PC-9 (cell line): ENCODE data around the gene PCSK5. TPM values are rescaled to one million over a fixed set of nuclear protein-coding genes. Genes with fewer than 3 reads are reported as not detected.

Experiments used
- BruUV-seq: library from RNA; stranded (reverse); fragments of 400-500 nt; replicated peaks from 2 replicates; lab custom pipeline; 2021; lab: Mats Ljungman, UMichigan
- CTCF ChIA-PET: fragments of 300-600 bp; sonication (Branson Sonifier 250); formaldehyde crosslinking; loops from one replicate; lab custom pipeline; 2022; ENCODE audit warnings: antibody characterized with exemption; lab: Charles Lee
- POLR2A ChIA-PET: fragments of 300-600 bp; sonication (Branson Sonifier 250); formaldehyde crosslinking; loops from one replicate; lab custom pipeline; 2022; ENCODE audit warnings: antibody characterized with exemption; ENCODE audit not compliant: unreplicated experiment; lab: Charles Lee
- DNase-seq, 2 experiments: peaks; one replicate each; pipeline versions ENCODE4 v3.0.0 to v3.0.0-alpha.2; 2015 to 2022; ENCODE audit warnings: mixed read lengths in 1 of 2
- H2AFZ ChIP-seq: fragments of 200-600 bp; sonication (generic); 2 replicates; pipeline ENCODE4 v1.8.1; 2017; ENCODE audit warnings: antibody characterized with exemption
- H3F3A ChIP-seq: fragments of 200-600 bp; sonication (generic); 2 replicates; pipeline ENCODE4 v1.8.1; 2017; ENCODE audit warnings: antibody characterized with exemption, mild to moderate bottlenecking, low read depth; ENCODE audit not compliant: insufficient read depth
- H3K27ac ChIP-seq: fragments of 200-600 bp; sonication (generic); 2 replicates; pipeline ENCODE4 v1.6.1; 2016; ENCODE audit warnings: mixed run types
- H3K27me3 ChIP-seq: fragments of 200-600 bp; sonication (generic); 2 replicates; pipeline ENCODE4 v1.6.1; 2016; ENCODE audit warnings: low read depth, mixed run types; ENCODE audit not compliant: insufficient read depth
- H3K36me3 ChIP-seq: fragments of 200-600 bp; sonication (generic); 2 replicates; pipeline ENCODE4 v1.6.1; 2016; ENCODE audit warnings: low read depth, mixed run types
- H3K4me1 ChIP-seq: fragments of 200-600 bp; sonication (generic); replicated peaks from 2 replicates; pipeline ENCODE4 v1.6.1; 2016; ENCODE audit warnings: mixed run types; ENCODE audit not compliant: insufficient read depth
- H3K4me2 ChIP-seq: fragments of 200-600 bp; sonication (generic); 2 replicates; pipeline ENCODE4 v1.6.1; 2017; ENCODE audit warnings: mixed run types
- H3K4me3 ChIP-seq: fragments of 200-600 bp; sonication (generic); 2 replicates; pipeline ENCODE4 v1.6.1; 2016; ENCODE audit warnings: mixed run types
- H3K79me2 ChIP-seq: fragments of 200-600 bp; sonication (generic); 2 replicates; pipeline ENCODE4 v1.6.1; 2017; ENCODE audit warnings: low read depth, mixed run types
- H3K9me2 ChIP-seq: fragments of 200-600 bp; sonication (generic); 2 replicates; pipeline ENCODE4 v1.8.1; 2017; ENCODE audit warnings: mild to moderate bottlenecking; ENCODE audit not compliant: insufficient read depth
- H3K9me3 ChIP-seq: fragments of 200-600 bp; sonication (generic); 2 replicates; pipeline ENCODE4 v1.8.1; 2016; ENCODE audit warnings: low read depth; ENCODE audit not compliant: insufficient read depth
- H4K20me1 ChIP-seq: fragments of 200-600 bp; sonication (generic); 2 replicates; pipeline ENCODE4 v1.8.1; 2017; ENCODE audit not compliant: insufficient read depth
- CTCF ChIP-seq: fragments of 200-600 bp; sonication (generic); conservative IDR thresholded peaks from 2 replicates; pipeline ENCODE4 v1.6.1; 2017; ENCODE audit warnings: mixed run types, antibody characterized with exemption, mild to moderate bottlenecking, moderate library complexity
- EZH2 ChIP-seq: fragments of 200-600 bp; sonication (generic); IDR thresholded peaks from 2 replicates; pipeline ENCODE4 v1.8.0; 2017; ENCODE audit warnings: antibody characterized with exemption, low read depth
- intact Hi-C: fragments of 100-400 bp; cut with micrococcal nuclease; formaldehyde crosslinking; loops from one replicate; pipeline ENCODE4 v1.10.0; 2022; ENCODE audit not compliant: unreplicated experiment
- total RNA-seq: library from RNA; stranded (reverse); gene quantifications from 2 replicates; pipeline ENCODE4 v1.2.3, GENCODE V29; 2021

PCSK5 gene
- total RNA-seq, 1 experiment from 2014 or later: 8.2 TPM

DNA sequence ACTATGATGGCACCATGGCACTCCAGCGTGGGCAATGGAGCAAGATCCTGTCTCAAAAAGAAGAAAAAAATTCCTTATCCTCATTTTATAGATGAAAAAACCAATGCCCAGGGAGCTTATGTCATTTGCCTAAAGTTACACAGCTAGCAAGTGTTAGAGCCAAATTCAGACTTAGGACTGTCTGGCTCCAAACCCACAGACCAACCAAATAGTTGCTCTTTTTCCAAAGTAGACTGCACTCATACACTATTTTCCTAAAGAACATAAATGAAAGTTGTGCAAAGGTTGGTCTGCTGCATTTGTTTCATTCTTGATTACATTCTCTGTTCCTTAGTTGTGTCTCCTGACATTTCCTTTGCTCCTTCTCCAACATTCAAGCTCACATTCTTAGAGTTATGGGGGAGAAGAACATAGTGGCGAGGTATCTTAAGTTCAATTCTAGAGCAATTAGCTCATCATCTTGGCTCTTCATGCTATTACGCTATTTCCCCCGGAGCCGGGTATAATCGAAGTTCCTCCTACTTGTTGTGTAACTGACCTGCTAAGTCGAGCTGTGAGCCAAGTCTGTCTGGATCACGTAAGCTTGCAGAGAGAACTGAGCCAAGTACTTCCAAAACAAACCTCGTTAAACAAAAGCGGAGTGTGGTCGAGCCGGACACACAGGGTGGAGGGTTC, 365.4 kb downstream of the PCSK5 start:
- intact Hi-C loops: no loop called here
- no peak for DNase-seq
- POLR2A ChIA-PET: no interaction called here

GRCh38 chr9:76257311-76257710, 366.8 kb downstream of the PCSK5 start:
- DNase-seq: no peak
- Histone ChIP-seq H3K36me3 (no peaks in the 10 kb centered on the region), H3K4me3 (no peak overlapping the region), H3K9me2 (no peaks in the 10 kb centered on the region), H3K27me3 (no peaks in the 10 kb centered on the region), H4K20me1 (no peaks in the 10 kb centered on the region), H2AFZ (no peak overlapping the region), H3K4me2 (no peak overlapping the region), H3K9me3 (no peaks in the 10 kb centered on the region), H3F3A (no peaks in the 10 kb centered on the region), H3K4me1 (no peaks in the 10 kb centered on the region), H3K79me2 (no peaks in the 10 kb centered on the region), H3K27ac (no peak overlapping the region)
- ChIA-PET POLR2A (no interaction called here), CTCF (no interaction called here)
- BruUV-seq: no TSS peak
- intact Hi-C loops: no loop called here
- no peak for TF ChIP-seq EZH2
- TF ChIP-seq CTCF: no peak

More for the DNA sequence above, 365.4 kb downstream of the PCSK5 start:
- H3K4me1 ChIP-seq: no peaks in the 10 kb centered on the region
- no peak overlapping the region for H3K27ac ChIP-seq
- CTCF ChIA-PET: no interaction called here
- no peaks in the 10 kb centered on the region for H4K20me1 ChIP-seq
- no peaks in the 10 kb centered on the region for H3K9me3 ChIP-seq
- H3K36me3 ChIP-seq: no peaks in the 10 kb centered on the region
- H3K79me2 ChIP-seq: no peaks in the 10 kb centered on the region
- H3K4me2 ChIP-seq: no peak overlapping the region
- no peak overlapping the region for H3K4me3 ChIP-seq
- no peak for TF ChIP-seq EZH2
- no peak for TF ChIP-seq CTCF
- no TSS peak for BruUV-seq
- H2AFZ ChIP-seq: no peak overlapping the region
- no peaks in the 10 kb centered on the region for H3K27me3 ChIP-seq
- H3F3A ChIP-seq: no peaks in the 10 kb centered on the region
- H3K9me2 ChIP-seq: no peaks in the 10 kb centered on the region

DNA sequence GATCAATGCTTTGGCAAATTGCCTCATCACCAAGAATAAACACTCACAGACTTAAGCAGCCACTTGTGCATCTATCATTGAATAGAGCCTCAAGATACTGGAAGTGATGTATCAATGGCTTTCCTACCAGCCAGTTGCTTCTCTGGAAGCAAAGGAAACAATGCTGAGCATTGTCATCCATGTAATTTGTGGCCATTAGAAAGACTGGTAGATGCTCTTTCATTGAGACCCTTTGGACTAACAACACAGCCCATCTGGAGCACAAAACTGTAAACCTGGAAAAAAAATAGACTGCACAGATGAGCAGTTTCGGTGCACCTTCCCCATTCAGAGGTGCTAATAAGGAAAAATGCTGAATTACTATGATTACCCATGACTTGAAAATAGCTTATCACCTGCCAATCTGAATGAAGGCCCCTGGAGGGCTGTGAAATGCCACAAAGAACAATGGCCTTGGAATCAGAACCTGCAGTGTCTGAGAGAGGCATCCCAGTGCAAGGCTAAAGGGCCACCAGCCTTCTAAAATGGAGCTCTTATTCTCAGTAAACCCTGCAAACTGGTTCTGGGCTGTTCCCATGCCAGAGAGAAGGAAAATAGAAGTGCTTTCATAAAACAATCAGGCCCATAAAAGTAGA, 376.3 kb downstream of the PCSK5 start:
- intact Hi-C loops: no loop called here
- Histone ChIP-seq H3F3A (no peaks in the 10 kb centered on the region; the same call in none of the 2 replicates), H3K9me2 (no peaks in the 10 kb centered on the region), H3K4me3 (no peak overlapping the region), H3K4me2 (no peak overlapping the region), H3K36me3 (no peaks in the 10 kb centered on the region), H3K79me2 (no peaks in the 10 kb centered on the region), H3K27ac (no peak overlapping the region), H2AFZ (no peak overlapping the region), H3K4me1 (peaks cover 6% of the 10 kb centered on the region), H4K20me1 (no peaks in the 10 kb centered on the region), H3K9me3 (no peaks in the 10 kb centered on the region), H3K27me3 (no peaks in the 10 kb centered on the region)
- ChIA-PET CTCF (no interaction called here), POLR2A (no interaction called here)
- TF ChIP-seq EZH2: no peak
- no peak for TF ChIP-seq CTCF
- DNase-seq: no peak
- no TSS peak for BruUV-seq
